ENCODE results near the gene PGAP6. TPM values are rescaled to one million over a fixed set of nuclear protein-coding genes. Genes with fewer than 3 reads are reported as not detected.

Gene PGAP6
- total and polyA plus RNA-seq, 2 of the 8 experiments (the other 6 are each of a cell fraction or from before 2014, with no cell fraction given), result 86.8 to 364 TPM

DNA sequence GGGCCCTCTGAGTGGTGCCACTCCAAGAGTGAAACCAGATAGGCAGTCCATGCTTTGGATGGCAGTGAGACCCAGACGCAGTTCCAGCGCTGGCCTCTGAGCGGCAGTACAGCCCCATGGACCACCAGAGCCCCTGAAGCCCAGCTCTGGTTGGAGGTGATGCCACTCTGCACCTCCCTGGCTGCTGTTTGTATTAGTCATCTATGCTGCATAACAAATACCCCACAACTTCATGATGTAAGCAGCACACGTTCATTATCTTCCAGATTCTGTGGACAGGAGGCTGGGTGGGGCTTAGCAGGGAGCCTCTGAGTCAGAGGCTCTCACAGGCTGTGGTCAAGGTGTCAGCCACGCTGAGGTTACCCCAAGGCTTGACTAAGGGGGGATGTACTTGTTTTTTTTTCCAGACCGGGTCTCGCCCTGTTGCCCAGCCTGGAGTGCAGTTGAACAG, 10.1 kb upstream of the PGAP6 start (continued):
- TF ChIP-seq SP4 (IDR thresholded peaks at IDR 0.05; ENCODE audit: low read length) (peak; percentile 75; the same call in 1 of the 2 replicates), RAD21 (IDR thresholded peaks at IDR 0.05 in 1 of 2, conservative IDR thresholded peaks at IDR 0.05 in 1 of 2; ENCODE audit: low read depth in 2 of 2, low read length in 2 of 2) (peak; percentile 99), CBX5 (IDR thresholded peaks at IDR 0.05; ENCODE audit: low read depth, low read length) (no peak), HDAC2 (IDR thresholded peaks at IDR 0.05; ENCODE audit: borderline replicate concordance in 1 of 2, low read depth in 2 of 2, low read length in 2 of 2) (peak in 1 of 2 experiments; percentile 89; a peak in 1 of 4 replicates), KDM1A (IDR thresholded peaks at IDR 0.05; ENCODE audit: borderline replicate concordance, low read length) (peak; percentile 97), SIN3A (conservative IDR thresholded peaks at IDR 0.05 in 1 of 2, IDR thresholded peaks at IDR 0.05 in 1 of 2; ENCODE audit: low read depth in 1 of 2, low read length in 2 of 2) (0 out of 4 replicates have a peak, but pooled peaks of 1 of the 2 experiments have one; percentile 61), YY1 (IDR thresholded peaks at IDR 0.05; ENCODE audit: low read depth, low read length) (no peak), JUN (IDR thresholded peaks at IDR 0.05; ENCODE audit: low read depth, low read length) (0 out of 2 replicates have a peak, but pooled peaks have one; percentile 34), RFX5 (IDR thresholded peaks at IDR 0.05; ENCODE audit: borderline replicate concordance, low read depth, low read length) (no peak)
- TF ChIP-seq, protein P1, sequence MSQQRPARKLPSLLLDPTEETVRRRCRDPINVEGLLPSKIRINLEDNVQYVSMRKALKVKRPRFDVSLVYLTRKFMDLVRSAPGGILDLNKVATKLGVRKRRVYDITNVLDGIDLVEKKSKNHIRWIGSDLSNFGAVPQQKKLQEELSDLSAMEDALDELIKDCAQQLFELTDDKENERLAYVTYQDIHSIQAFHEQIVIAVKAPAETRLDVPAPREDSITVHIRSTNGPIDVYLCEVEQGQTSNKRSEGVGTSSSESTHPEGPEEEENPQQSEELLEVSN (IDR thresholded peaks at IDR 0.05), result no peak

Data from H1 (cell line).